ENCODE measurements around the gene F2.

F2 gene

DNA sequence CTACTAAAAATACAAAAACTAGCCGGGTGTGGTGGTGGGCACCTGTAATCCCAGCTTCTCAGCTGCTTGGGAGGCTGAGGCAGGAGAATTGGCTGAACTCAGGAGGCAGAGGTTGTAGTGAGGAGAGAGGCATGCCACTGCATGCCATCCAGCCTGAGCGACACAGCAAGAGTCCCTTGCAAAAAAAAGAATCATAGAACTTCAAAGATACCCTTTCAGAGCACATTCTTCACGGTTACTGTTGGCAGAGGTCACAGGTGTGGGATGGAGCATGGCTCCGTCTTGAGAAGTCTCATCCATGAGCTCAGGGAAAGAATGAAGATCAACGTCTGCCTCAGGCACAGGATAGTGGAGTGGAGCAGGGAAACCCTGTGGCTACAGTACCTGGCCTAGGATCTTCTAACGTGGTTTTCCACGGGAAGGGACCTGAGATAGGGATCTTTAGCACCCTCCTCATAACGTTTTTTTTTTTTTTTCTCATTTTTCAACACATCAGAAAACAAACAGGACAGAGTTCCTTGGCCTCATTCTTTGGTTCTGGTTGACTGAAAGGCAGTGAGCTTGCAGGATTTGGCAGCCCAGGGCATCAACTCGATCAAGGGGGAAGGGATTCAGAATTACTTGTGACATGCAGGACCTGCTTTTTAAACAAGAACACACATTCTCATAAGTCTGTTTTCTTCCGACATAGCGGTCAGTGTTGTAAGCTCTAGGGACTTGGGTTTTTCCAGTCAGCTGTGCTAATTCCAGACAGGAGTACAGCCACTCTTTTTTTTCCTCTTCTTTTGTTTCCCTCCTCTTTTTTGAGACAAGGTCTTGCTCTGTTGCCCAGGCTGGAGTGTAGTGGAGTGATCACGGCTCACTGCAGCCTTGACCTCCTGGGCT is 22.8 kb downstream of the F2 start:
- Histone ChIP-seq H3K4me1 (ENCODE audit: low read depth, poor library complexity, severe bottlenecking) (no peaks in the 10 kb centered on the region), H3K27ac (no peak overlapping the region), H3K4me3 (IDR thresholded peaks at IDR 0.05; ENCODE audit: insufficient read depth, low read depth, low read length) (no peak overlapping the region), H3K36me3 (ENCODE audit: insufficient read depth) (peaks cover 10% of the 10 kb centered on the region; the same call in 1 of the 2 replicates), H3K9ac (no peak overlapping the region), H2AFZ (ENCODE audit: low read depth) (no peak overlapping the region), H3K79me2 (ENCODE audit: insufficient read depth, low read depth) (no peaks in the 10 kb centered on the region), H4K20me1 (ENCODE audit: insufficient read depth) (no peaks in the 10 kb centered on the region), H3K4me2 (no peak overlapping the region), H3K27me3 (ENCODE audit: insufficient read depth, low read depth) (no peaks in the 10 kb centered on the region)
- TF ChIP-seq, protein P1, sequence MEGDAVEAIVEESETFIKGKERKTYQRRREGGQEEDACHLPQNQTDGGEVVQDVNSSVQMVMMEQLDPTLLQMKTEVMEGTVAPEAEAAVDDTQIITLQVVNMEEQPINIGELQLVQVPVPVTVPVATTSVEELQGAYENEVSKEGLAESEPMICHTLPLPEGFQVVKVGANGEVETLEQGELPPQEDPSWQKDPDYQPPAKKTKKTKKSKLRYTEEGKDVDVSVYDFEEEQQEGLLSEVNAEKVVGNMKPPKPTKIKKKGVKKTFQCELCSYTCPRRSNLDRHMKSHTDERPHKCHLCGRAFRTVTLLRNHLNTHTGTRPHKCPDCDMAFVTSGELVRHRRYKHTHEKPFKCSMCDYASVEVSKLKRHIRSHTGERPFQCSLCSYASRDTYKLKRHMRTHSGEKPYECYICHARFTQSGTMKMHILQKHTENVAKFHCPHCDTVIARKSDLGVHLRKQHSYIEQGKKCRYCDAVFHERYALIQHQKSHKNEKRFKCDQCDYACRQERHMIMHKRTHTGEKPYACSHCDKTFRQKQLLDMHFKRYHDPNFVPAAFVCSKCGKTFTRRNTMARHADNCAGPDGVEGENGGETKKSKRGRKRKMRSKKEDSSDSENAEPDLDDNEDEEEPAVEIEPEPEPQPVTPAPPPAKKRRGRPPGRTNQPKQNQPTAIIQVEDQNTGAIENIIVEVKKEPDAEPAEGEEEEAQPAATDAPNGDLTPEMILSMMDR (conservative IDR thresholded peaks at IDR 0.05; ENCODE audit: low read depth, low read length) = no peak

DNA sequence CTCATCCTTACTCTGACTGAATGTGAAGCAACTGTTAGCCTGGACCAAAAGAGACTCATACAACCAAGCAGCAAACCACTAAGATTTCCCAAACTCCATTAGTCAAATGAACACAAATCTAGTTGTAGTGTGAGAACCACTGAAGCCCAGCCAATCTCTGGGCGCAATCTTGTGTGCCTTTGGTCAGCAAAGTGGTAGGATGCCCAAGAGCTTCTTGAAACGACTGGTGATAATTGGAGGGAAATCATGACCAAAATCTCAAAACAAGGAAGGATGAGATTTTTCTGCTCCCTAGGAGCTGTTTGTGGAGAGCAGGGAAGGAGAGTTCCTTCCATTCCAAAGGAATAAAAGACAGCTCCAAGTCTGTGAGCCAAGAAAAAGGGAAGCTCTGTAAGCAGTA is 24.0 kb downstream of the F2 start:
- Histone ChIP-seq H3K4me3 (IDR thresholded peaks at IDR 0.05; ENCODE audit: insufficient read depth, low read depth, low read length) (no peak overlapping the region), H3K4me1 (ENCODE audit: low read depth, poor library complexity, severe bottlenecking) (no peaks in the 10 kb centered on the region), H3K27ac (no peak overlapping the region), H2AFZ (ENCODE audit: low read depth) (no peak overlapping the region), H3K27me3 (ENCODE audit: insufficient read depth, low read depth) (no peaks in the 10 kb centered on the region), H3K9ac (no peak overlapping the region), H3K79me2 (ENCODE audit: insufficient read depth, low read depth) (no peaks in the 10 kb centered on the region), H4K20me1 (ENCODE audit: insufficient read depth) (no peaks in the 10 kb centered on the region), H3K36me3 (ENCODE audit: insufficient read depth) (peaks cover 10% of the 10 kb centered on the region; the same call in 1 of the 2 replicates), H3K4me2 (no peak overlapping the region)
- TF ChIP-seq, protein P1 (conservative IDR thresholded peaks at IDR 0.05; ENCODE audit: low read depth, low read length) = no peak

- H3K36me3 ChIP-seq (ENCODE audit: insufficient read depth) = peaks cover 10% of the 10 kb centered on the region; the same call in 1 of the 2 replicates
- no peak overlapping the region for H3K27ac ChIP-seq
Measured at GRCh38 chr11:46743693-46744339, 24.8 kb downstream of the F2 start.

DNA sequence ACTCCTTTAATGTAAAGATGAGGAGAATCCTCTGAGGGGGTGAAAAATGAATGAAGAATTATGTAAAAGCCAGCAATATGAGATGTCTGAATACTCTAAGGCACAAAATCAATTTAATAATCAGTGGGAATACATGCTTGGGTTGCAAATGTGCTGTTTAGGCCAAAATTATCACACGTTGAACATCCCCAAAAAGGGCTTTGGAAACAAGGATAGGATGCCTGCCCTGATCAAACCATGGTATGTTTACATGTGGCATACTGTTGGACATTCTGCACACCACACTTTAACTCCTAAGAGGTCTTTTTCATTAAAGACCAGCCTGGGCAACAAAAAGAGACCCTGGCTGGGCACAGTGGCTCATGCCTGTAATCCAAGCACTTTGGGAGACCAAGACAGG is 26.3 kb downstream of the F2 start:
- peaks cover 10% of the 10 kb centered on the region; the same call in 1 of the 2 replicates for H3K36me3 ChIP-seq (ENCODE audit: insufficient read depth)
- TF ChIP-seq, protein P1 (conservative IDR thresholded peaks at IDR 0.05; ENCODE audit: low read depth, low read length) = no peak

More at GRCh38 chr11:46743693-46744339, 24.8 kb downstream of the F2 start:
- Histone ChIP-seq H3K4me2 (no peak overlapping the region), H3K27me3 (ENCODE audit: insufficient read depth, low read depth) (no peaks in the 10 kb centered on the region), H2AFZ (ENCODE audit: low read depth) (no peak overlapping the region), H3K4me1 (ENCODE audit: low read depth, poor library complexity, severe bottlenecking) (no peaks in the 10 kb centered on the region), H3K4me3 (IDR thresholded peaks at IDR 0.05; ENCODE audit: insufficient read depth, low read depth, low read length) (no peak overlapping the region), H3K79me2 (ENCODE audit: insufficient read depth, low read depth) (no peaks in the 10 kb centered on the region), H4K20me1 (ENCODE audit: insufficient read depth) (no peaks in the 10 kb centered on the region), H3K9ac (no peak overlapping the region)
- TF ChIP-seq, protein P1 (conservative IDR thresholded peaks at IDR 0.05; ENCODE audit: low read depth, low read length) = no peak

More for the DNA sequence above, 26.3 kb downstream of the F2 start:
- no peak overlapping the region for H3K9ac ChIP-seq
- no peak overlapping the region for H2AFZ ChIP-seq (ENCODE audit: low read depth)
- H3K79me2 ChIP-seq (ENCODE audit: insufficient read depth, low read depth) = no peaks in the 10 kb centered on the region
- H3K4me1 ChIP-seq (ENCODE audit: low read depth, poor library complexity, severe bottlenecking) = no peaks in the 10 kb centered on the region
- no peak overlapping the region for H3K27ac ChIP-seq
- H3K27me3 ChIP-seq (ENCODE audit: insufficient read depth, low read depth) = no peaks in the 10 kb centered on the region
- H3K4me2 ChIP-seq = no peak overlapping the region
- no peak overlapping the region for H3K4me3 ChIP-seq (IDR thresholded peaks at IDR 0.05; ENCODE audit: insufficient read depth, low read depth, low read length)
- H4K20me1 ChIP-seq (ENCODE audit: insufficient read depth) = no peaks in the 10 kb centered on the region
